Liver (tissue), 9 donors: Measurements from ENCODE around the gene CTNNA2. TPM values are rescaled to one million over a fixed set of nuclear protein-coding genes. Genes with fewer than 3 reads are reported as not detected.

Experiments used
- DNase-seq: peaks from one replicate; pipeline ENCODE4 v3.0.0-alpha.2; 2017; ENCODE audit warnings: low spot score
- H3K27ac ChIP-seq, 2 donors: one replicate each; pipeline ENCODE4 v1.7.0; 2013; ENCODE audit warnings: inconsistent platforms in 2 of 2, low read length in 2 of 2, control low read depth in 1 of 2, low read depth in 1 of 2, mild to moderate bottlenecking in 1 of 2
- H3K27me3 ChIP-seq, 4 donors: one replicate each; pipeline versions ENCODE4 v1.6.1 to v1.7.0; 2013; ENCODE audit warnings: low read length in 3 of 4, inconsistent platforms in 1 of 4, mild to moderate bottlenecking in 1 of 4, moderate library complexity in 1 of 4; ENCODE audit not compliant: control insufficient read depth in 4 of 4, insufficient read depth in 4 of 4
- H3K36me3 ChIP-seq, 4 donors: one replicate each; pipeline versions ENCODE4 v1.6.1 to v1.7.0; 2013; ENCODE audit warnings: low read length in 3 of 4, mild to moderate bottlenecking in 3 of 4, low read depth in 1 of 4, moderate library complexity in 1 of 4; ENCODE audit not compliant: control insufficient read depth in 4 of 4, insufficient read depth in 3 of 4
- H3K4me1 ChIP-seq, 4 donors: one replicate each; pipeline versions ENCODE4 v1.6.1 to v1.7.0; 2013; ENCODE audit warnings: low read length in 3 of 4, mild to moderate bottlenecking in 3 of 4, moderate library complexity in 1 of 4; ENCODE audit not compliant: control insufficient read depth in 4 of 4, insufficient read depth in 4 of 4
- H3K4me3 ChIP-seq, 3 donors: one replicate each; pipeline versions ENCODE4 v1.6.1 to v1.7.0; 2013; ENCODE audit warnings: low read length in 3 of 3, control low read depth in 1 of 3, low read depth in 1 of 3, mild to moderate bottlenecking in 1 of 3
- H3K9ac ChIP-seq, 2 donors: one replicate each; pipeline ENCODE4 v1.7.0; 2013; ENCODE audit warnings: low read length in 2 of 2, mild to moderate bottlenecking in 2 of 2, moderate library complexity in 2 of 2, control low read depth in 1 of 2, low read depth in 1 of 2
- H3K9me3 ChIP-seq, 4 donors: one replicate each; pipeline versions ENCODE4 v1.6.1 to v1.7.0; 2013; ENCODE audit warnings: low read length in 3 of 4; ENCODE audit not compliant: control insufficient read depth in 4 of 4
- EGR1 ChIP-seq, 2 donors: IDR thresholded peaks; 2 replicates each; pipeline ENCODE4 v1.6.1; 2016 to 2018; ENCODE audit warnings: antibody characterized with exemption in 2 of 2, low read depth in 2 of 2
- FOXA1 ChIP-seq: IDR thresholded peaks from 2 replicates; pipeline ENCODE4 v1.6.1; 2016; ENCODE audit warnings: antibody characterized with exemption
- GABPA ChIP-seq, 2 donors: IDR thresholded peaks in 1 of 2; conservative IDR thresholded peaks in 1 of 2; 2 replicates each; pipeline ENCODE4 v1.6.1; 2016; ENCODE audit warnings: antibody characterized with exemption in 2 of 2, mild to moderate bottlenecking in 1 of 2, moderate library complexity in 1 of 2
- HNF4G ChIP-seq: IDR thresholded peaks from 2 replicates; pipeline ENCODE4 v1.6.1; 2016; ENCODE audit warnings: antibody characterized with exemption
- JUND ChIP-seq, 2 donors: IDR thresholded peaks; 2 replicates each; pipeline ENCODE4 v1.6.1; 2016; ENCODE audit warnings: antibody characterized with exemption in 2 of 2
- NR2F2 ChIP-seq: IDR thresholded peaks from 2 replicates; pipeline ENCODE4 v1.6.1; 2016; ENCODE audit warnings: antibody characterized with exemption
- RAD21 ChIP-seq, 2 donors: IDR thresholded peaks; 2 replicates each; pipeline ENCODE4 v1.6.1; 2016; ENCODE audit warnings: antibody characterized with exemption in 2 of 2, mild to moderate bottlenecking in 2 of 2
- RXRA ChIP-seq, 2 donors: IDR thresholded peaks; 2 replicates each; pipeline ENCODE4 v1.6.1; 2017 to 2018; ENCODE audit warnings: antibody characterized with exemption in 2 of 2, mild to moderate bottlenecking in 1 of 2
- YY1 ChIP-seq: IDR thresholded peaks from 2 replicates; pipeline ENCODE4 v1.6.1; 2016; ENCODE audit warnings: antibody characterized with exemption, mild to moderate bottlenecking
- WGBS: extraction: QIAGEN DNeasy Blood & Tissue Kit; methylation state at CpG from one replicate; pipeline ENCODE4 v1.1.7; 2013; 5-methylcytosine and 5-hydroxymethylcytosine counted together
- polyA plus RNA-seq, 2 donors: library from polyadenylated mRNA; stranded (reverse) in 1 of 2; unstranded in 1 of 2; fragments of 200-250 nt in 1 of 2; fragments of >200 nt in 1 of 2; fragmentation: Nextera tagmentation in 1 of 2; extraction: Ambion mirVana in 1 of 2; gene quantifications; one replicate each; pipeline versions ENCODE4 v1.2.1 to v1.2.3, GENCODE V29; 2013 to 2015
- total RNA-seq, 2 donors: library from RNA; depleted of rRNA; stranded (reverse); fragments of >200 nt; gene quantifications; one replicate each; pipeline ENCODE4 v1.2.3, GENCODE V29; 2014
- TF ChIP-seq, protein P1 (sequence below): IDR thresholded peaks from 2 replicates; pipeline ENCODE4 v1.6.1; 2016; ENCODE audit warnings: antibody characterized with exemption, mild to moderate bottlenecking
- TF ChIP-seq, protein P2 (sequence below): IDR thresholded peaks from 2 replicates; pipeline ENCODE4 v1.6.1; 2016; ENCODE audit warnings: antibody characterized with exemption
- TF ChIP-seq, protein P3 (sequence below): fragments of 150-350 bp; IDR thresholded peaks from 2 replicates; pipeline ENCODE4 v1.5.1; 2017; ENCODE audit warnings: improper control_type of control experiment, low read depth, low read length; ENCODE audit not compliant: missing input control
- donor health status: healthy.
- donor health status: healthy.
- donor health status: healthy.
- donor health status: healthy.
- donor health status: healthy.

Gene CTNNA2
- total and polyA plus RNA-seq, 4 donors: 0.05 TPM; not detected in 3

DNA sequence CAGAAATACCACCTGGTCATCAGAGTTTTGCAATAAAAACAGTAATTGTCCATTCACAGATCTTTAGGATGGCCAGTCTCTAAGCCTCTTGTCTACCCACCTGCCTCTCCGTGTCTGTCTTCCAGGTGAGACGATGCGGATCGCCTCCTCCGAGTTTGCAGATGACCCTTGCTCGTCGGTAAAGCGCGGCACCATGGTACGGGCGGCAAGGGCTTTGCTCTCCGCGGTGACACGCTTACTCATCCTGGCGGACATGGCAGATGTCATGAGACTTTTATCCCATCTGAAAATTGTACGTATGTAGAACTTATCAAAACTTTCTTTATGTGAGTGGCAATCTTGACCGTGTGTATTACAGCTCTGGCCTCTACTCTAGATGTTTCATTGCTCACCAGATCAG lies 345.0 kb downstream of the CTNNA2 start:
- Histone ChIP-seq H3K27ac (no peak overlapping the region), H3K4me1 (no peaks in the 10 kb centered on the region), H3K9ac (no peak overlapping the region), H3K9me3 (no peaks in the 10 kb centered on the region), H3K4me3 (no peak overlapping the region), H3K36me3 (no peaks in the 10 kb centered on the region), H3K27me3 (no peaks in the 10 kb centered on the region)
- DNase-seq: no peak
- TF ChIP-seq RAD21 (IDR thresholded peaks at IDR 0.05) (no peak), FOXA1 (no peak), EGR1 (IDR thresholded peaks at IDR 0.05; ENCODE audit: low read depth in 2 of 2) (no peak), GABPA (IDR thresholded peaks at IDR 0.05 in 1 of 2, conservative IDR thresholded peaks at IDR 0.05 in 1 of 2) (no peak), NR2F2 (no peak), HNF4G (no peak), RXRA (IDR thresholded peaks at IDR 0.05) (no peak), YY1 (no peak), JUND (IDR thresholded peaks at IDR 0.05) (no peak)
- TF ChIP-seq, protein P1, sequence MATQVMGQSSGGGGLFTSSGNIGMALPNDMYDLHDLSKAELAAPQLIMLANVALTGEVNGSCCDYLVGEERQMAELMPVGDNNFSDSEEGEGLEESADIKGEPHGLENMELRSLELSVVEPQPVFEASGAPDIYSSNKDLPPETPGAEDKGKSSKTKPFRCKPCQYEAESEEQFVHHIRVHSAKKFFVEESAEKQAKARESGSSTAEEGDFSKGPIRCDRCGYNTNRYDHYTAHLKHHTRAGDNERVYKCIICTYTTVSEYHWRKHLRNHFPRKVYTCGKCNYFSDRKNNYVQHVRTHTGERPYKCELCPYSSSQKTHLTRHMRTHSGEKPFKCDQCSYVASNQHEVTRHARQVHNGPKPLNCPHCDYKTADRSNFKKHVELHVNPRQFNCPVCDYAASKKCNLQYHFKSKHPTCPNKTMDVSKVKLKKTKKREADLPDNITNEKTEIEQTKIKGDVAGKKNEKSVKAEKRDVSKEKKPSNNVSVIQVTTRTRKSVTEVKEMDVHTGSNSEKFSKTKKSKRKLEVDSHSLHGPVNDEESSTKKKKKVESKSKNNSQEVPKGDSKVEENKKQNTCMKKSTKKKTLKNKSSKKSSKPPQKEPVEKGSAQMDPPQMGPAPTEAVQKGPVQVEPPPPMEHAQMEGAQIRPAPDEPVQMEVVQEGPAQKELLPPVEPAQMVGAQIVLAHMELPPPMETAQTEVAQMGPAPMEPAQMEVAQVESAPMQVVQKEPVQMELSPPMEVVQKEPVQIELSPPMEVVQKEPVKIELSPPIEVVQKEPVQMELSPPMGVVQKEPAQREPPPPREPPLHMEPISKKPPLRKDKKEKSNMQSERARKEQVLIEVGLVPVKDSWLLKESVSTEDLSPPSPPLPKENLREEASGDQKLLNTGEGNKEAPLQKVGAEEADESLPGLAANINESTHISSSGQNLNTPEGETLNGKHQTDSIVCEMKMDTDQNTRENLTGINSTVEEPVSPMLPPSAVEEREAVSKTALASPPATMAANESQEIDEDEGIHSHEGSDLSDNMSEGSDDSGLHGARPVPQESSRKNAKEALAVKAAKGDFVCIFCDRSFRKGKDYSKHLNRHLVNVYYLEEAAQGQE: no peak
- TF ChIP-seq, protein P2, sequence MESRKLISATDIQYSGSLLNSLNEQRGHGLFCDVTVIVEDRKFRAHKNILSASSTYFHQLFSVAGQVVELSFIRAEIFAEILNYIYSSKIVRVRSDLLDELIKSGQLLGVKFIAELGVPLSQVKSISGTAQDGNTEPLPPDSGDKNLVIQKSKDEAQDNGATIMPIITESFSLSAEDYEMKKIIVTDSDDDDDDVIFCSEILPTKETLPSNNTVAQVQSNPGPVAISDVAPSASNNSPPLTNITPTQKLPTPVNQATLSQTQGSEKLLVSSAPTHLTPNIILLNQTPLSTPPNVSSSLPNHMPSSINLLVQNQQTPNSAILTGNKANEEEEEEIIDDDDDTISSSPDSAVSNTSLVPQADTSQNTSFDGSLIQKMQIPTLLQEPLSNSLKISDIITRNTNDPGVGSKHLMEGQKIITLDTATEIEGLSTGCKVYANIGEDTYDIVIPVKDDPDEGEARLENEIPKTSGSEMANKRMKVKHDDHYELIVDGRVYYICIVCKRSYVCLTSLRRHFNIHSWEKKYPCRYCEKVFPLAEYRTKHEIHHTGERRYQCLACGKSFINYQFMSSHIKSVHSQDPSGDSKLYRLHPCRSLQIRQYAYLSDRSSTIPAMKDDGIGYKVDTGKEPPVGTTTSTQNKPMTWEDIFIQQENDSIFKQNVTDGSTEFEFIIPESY: no peak
- TF ChIP-seq, protein P3, sequence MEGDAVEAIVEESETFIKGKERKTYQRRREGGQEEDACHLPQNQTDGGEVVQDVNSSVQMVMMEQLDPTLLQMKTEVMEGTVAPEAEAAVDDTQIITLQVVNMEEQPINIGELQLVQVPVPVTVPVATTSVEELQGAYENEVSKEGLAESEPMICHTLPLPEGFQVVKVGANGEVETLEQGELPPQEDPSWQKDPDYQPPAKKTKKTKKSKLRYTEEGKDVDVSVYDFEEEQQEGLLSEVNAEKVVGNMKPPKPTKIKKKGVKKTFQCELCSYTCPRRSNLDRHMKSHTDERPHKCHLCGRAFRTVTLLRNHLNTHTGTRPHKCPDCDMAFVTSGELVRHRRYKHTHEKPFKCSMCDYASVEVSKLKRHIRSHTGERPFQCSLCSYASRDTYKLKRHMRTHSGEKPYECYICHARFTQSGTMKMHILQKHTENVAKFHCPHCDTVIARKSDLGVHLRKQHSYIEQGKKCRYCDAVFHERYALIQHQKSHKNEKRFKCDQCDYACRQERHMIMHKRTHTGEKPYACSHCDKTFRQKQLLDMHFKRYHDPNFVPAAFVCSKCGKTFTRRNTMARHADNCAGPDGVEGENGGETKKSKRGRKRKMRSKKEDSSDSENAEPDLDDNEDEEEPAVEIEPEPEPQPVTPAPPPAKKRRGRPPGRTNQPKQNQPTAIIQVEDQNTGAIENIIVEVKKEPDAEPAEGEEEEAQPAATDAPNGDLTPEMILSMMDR: no peak
- WGBS: 91% methylated on average over 17 of the region's 17 CpGs

DNA sequence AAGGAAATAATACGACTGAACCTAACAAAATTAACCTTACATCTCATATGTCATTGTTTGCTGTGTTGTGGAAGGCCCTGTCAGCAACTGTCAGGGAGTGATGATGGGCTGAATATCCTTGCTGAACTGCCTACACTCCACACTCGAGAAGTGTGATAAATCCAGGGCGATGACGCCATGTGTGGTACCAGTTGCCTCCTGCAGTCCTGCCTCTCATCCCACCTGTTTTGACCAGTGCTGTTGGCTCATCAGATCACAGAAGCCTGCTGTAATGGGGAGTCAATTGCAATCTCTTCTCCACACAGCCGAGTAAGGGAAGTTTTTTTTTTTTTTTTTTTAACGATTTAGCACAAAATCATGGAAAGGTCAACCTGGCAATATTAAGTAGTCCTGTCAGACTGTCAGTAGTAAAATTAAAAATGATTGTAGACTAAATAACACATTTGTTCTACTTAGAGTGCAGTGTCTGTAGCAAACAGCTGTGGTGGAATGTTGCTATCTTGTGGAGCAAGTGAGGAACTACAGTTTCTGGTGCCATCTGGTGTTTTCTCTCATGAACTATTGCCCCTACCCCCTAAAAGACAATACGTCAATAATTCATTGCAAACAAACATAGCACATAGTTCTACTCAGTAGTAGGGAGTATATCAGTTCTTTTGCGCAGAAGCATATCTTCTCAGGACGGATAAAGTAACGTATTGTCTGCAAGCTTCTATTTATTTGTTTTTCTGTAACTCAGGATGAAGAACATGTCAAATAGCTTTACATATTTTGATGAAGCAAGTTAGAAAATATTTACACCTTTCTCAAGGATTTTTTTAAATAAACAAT lies 347.6 kb downstream of the CTNNA2 start:
- Histone ChIP-seq H3K27me3 (peaks cover 0 to 3% (median 0%) of the 10 kb centered on the region in 4 donors), H3K4me1 (no peaks in the 10 kb centered on the region), H3K36me3 (no peaks in the 10 kb centered on the region), H3K9me3 (no peaks in the 10 kb centered on the region), H3K4me3 (no peak overlapping the region), H3K27ac (no peak overlapping the region), H3K9ac (no peak overlapping the region)
- no peak for DNase-seq
- no peak for TF ChIP-seq HNF4G
- TF ChIP-seq, protein P3: peak; percentile 32
- TF ChIP-seq RAD21 (IDR thresholded peaks at IDR 0.05): peak; percentile 60 to 71
- 35% methylated on average over 10 of the region's 10 CpGs for WGBS
